ENCODE results near the gene LRRC75A. TPM values are rescaled to one million over a fixed set of nuclear protein-coding genes. Genes with fewer than 3 reads are reported as not detected.
"Not testable (repeated sequence)": the region's sequence is repeated elsewhere in the genome, so short reads cannot be mapped to it uniquely, and the experiment has no call there.

LRRC75A gene
- total and polyA plus RNA-seq, 4 donors: 0.08 to 22.6 (median 0.37) TPM

DNA sequence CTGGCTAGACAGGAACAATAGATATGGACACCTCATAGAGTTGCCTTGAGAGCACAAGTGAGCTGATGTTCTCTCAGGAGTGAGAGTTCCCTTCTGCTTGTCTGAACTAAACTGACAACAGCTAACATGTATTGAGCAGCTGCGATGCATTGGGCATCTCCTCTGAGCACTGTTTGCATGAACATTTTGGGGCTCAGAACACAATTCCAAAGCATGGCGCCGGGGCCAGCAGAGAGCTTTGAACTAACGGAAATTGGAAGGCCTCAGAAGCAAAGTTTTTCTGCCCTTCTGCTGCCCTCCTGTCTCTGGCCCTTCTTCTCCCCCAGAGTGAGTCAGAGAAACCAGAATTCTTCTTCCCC is 38.5 kb downstream of the LRRC75A start (continued):
- TF ChIP-seq NR2F2 (IDR thresholded peaks at IDR 0.05) (no peak), GABPA (IDR thresholded peaks at IDR 0.05 in 1 of 2, conservative IDR thresholded peaks at IDR 0.05 in 1 of 2) (no peak), RAD21 (IDR thresholded peaks at IDR 0.05) (no peak)
- TF ChIP-seq, protein P1, sequence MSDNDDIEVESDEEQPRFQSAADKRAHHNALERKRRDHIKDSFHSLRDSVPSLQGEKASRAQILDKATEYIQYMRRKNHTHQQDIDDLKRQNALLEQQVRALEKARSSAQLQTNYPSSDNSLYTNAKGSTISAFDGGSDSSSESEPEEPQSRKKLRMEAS (IDR thresholded peaks at IDR 0.05): no peak

DNA sequence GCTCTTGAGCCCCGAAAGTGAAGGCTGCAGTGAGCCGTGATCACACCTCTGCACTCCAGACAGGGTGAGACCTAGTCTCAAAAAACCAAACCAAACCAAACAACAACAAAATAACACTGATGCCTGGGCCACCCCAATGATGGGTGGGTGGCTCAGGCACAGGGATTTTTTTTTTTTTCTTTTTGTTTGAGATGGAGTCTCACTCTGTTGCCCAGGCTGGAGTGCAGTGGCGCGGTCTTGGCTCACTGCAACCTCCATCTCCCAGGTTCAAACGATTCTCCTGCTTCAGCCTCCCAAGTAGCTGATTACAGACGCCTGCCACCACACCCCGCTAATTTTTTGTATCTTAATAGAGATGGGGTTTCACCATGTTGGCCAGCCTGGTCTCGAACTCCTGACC is 39.7 kb downstream of the LRRC75A start:
- not testable (repeated sequence) for H3K27ac ChIP-seq (ENCODE audit: low read depth in 1 of 2, low read length in 2 of 2); H3K4me3 ChIP-seq (ENCODE audit: low read depth in 1 of 3, low read length in 3 of 3); H3K27me3 ChIP-seq (ENCODE audit: control insufficient read depth in 4 of 4, insufficient read depth in 4 of 4, low read length in 3 of 4); H3K9ac ChIP-seq (ENCODE audit: low read depth in 1 of 2, low read length in 2 of 2); DNase-seq (ENCODE audit: low spot score); H3K4me1 ChIP-seq (ENCODE audit: control insufficient read depth in 4 of 4, insufficient read depth in 4 of 4, low read length in 3 of 4); H3K9me3 ChIP-seq (ENCODE audit: control insufficient read depth in 4 of 4, low read length in 3 of 4)
- H3K36me3 ChIP-seq (ENCODE audit: control insufficient read depth in 4 of 4, insufficient read depth in 3 of 4, low read depth in 1 of 4, low read length in 3 of 4): peaks cover 0 to 14% (median 0%) of the 10 kb centered on the region in 4 donors
- 88% methylated on average over 8 of the region's 8 CpGs for WGBS

DNA sequence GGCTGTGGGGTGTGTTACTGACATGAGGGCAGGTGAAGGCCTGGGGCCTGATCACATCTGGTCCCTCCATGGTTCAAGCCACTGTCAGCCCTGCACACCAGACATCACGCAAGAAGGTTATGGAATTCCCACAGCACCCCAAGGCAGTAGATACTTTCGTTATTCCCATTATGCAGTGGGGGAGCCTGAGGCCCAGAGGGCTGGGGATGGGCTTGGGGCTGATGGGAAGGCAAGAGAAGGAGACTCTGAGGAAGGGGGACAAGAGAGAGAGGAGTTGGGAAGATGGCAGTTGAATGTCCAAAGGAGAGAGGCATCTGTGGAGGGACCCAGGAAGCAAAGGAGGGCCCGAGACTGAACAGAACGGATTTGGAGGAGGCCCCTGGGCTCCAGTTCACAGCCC is 42.0 kb downstream of the LRRC75A start:
- 98% methylated on average over 4 of the region's 4 CpGs for WGBS
- H3K4me3 ChIP-seq (ENCODE audit: low read depth in 1 of 3, low read length in 3 of 3): no peak overlapping the region
- no peak overlapping the region for H3K9ac ChIP-seq (ENCODE audit: low read depth in 1 of 2, low read length in 2 of 2)
- no peak overlapping the region for H3K27ac ChIP-seq (ENCODE audit: low read depth in 1 of 2, low read length in 2 of 2)
- TF ChIP-seq, protein P2, sequence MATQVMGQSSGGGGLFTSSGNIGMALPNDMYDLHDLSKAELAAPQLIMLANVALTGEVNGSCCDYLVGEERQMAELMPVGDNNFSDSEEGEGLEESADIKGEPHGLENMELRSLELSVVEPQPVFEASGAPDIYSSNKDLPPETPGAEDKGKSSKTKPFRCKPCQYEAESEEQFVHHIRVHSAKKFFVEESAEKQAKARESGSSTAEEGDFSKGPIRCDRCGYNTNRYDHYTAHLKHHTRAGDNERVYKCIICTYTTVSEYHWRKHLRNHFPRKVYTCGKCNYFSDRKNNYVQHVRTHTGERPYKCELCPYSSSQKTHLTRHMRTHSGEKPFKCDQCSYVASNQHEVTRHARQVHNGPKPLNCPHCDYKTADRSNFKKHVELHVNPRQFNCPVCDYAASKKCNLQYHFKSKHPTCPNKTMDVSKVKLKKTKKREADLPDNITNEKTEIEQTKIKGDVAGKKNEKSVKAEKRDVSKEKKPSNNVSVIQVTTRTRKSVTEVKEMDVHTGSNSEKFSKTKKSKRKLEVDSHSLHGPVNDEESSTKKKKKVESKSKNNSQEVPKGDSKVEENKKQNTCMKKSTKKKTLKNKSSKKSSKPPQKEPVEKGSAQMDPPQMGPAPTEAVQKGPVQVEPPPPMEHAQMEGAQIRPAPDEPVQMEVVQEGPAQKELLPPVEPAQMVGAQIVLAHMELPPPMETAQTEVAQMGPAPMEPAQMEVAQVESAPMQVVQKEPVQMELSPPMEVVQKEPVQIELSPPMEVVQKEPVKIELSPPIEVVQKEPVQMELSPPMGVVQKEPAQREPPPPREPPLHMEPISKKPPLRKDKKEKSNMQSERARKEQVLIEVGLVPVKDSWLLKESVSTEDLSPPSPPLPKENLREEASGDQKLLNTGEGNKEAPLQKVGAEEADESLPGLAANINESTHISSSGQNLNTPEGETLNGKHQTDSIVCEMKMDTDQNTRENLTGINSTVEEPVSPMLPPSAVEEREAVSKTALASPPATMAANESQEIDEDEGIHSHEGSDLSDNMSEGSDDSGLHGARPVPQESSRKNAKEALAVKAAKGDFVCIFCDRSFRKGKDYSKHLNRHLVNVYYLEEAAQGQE (IDR thresholded peaks at IDR 0.05): no peak
- no peak for TF ChIP-seq EGR1 (IDR thresholded peaks at IDR 0.05; ENCODE audit: low read depth in 2 of 2)
- no peaks in the 10 kb centered on the region for H3K27me3 ChIP-seq (ENCODE audit: control insufficient read depth in 4 of 4, insufficient read depth in 4 of 4, low read length in 3 of 4)
- peaks cover 0 to 5% (median 4%) of the 10 kb centered on the region in 4 donors for H3K4me1 ChIP-seq (ENCODE audit: control insufficient read depth in 4 of 4, insufficient read depth in 4 of 4, low read length in 3 of 4)
- DNase-seq (ENCODE audit: low spot score): no peak
- H3K9me3 ChIP-seq (ENCODE audit: control insufficient read depth in 4 of 4, low read length in 3 of 4): no peaks in the 10 kb centered on the region
- H3K36me3 ChIP-seq (ENCODE audit: control insufficient read depth in 4 of 4, insufficient read depth in 3 of 4, low read depth in 1 of 4, low read length in 3 of 4): peaks cover 0 to 22% (median 1%) of the 10 kb centered on the region in 4 donors

DNA sequence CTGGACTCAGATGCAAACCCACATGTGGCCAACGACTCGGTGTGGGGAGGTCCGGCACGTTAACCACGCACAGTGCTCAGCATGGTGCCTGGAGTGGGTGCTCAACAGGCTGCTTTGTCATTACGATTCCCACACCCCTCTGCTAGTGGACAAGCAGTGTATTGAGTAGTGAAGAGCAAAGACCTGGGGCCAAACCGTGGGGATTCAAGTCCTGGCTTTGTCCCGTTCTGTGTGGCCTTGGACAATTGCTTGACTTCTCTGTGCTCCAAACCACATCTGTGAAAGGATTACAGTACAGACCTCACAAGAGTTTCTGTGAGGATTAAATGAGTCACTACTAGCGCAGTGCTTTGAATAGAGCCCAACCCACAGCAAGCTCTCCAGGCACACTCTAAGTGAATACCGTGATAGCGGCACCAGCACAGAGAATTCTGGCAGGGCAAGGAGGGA is 42.8 kb downstream of the LRRC75A start:
- 91% methylated on average over 11 of the region's 11 CpGs for WGBS
- no peak for DNase-seq (ENCODE audit: low spot score)
- H3K4me1 ChIP-seq (ENCODE audit: control insufficient read depth in 4 of 4, insufficient read depth in 4 of 4, low read length in 3 of 4): peaks cover 3 to 12% (median 9%) of the 10 kb centered on the region in 4 donors
- H3K9me3 ChIP-seq (ENCODE audit: control insufficient read depth in 4 of 4, low read length in 3 of 4): no peaks in the 10 kb centered on the region
- no peak overlapping the region for H3K9ac ChIP-seq (ENCODE audit: low read depth in 1 of 2, low read length in 2 of 2)
- peaks cover 0 to 25% (median 2%) of the 10 kb centered on the region in 4 donors for H3K36me3 ChIP-seq (ENCODE audit: control insufficient read depth in 4 of 4, insufficient read depth in 3 of 4, low read depth in 1 of 4, low read length in 3 of 4)
- H3K27ac ChIP-seq (ENCODE audit: low read depth in 1 of 2, low read length in 2 of 2): no peak overlapping the region
- H3K4me3 ChIP-seq (ENCODE audit: low read depth in 1 of 3, low read length in 3 of 3): no peak overlapping the region
- H3K27me3 ChIP-seq (ENCODE audit: control insufficient read depth in 4 of 4, insufficient read depth in 4 of 4, low read length in 3 of 4): no peaks in the 10 kb centered on the region
- TF ChIP-seq FOXA1 (IDR thresholded peaks at IDR 0.05): no peak
- TF ChIP-seq, protein P3, sequence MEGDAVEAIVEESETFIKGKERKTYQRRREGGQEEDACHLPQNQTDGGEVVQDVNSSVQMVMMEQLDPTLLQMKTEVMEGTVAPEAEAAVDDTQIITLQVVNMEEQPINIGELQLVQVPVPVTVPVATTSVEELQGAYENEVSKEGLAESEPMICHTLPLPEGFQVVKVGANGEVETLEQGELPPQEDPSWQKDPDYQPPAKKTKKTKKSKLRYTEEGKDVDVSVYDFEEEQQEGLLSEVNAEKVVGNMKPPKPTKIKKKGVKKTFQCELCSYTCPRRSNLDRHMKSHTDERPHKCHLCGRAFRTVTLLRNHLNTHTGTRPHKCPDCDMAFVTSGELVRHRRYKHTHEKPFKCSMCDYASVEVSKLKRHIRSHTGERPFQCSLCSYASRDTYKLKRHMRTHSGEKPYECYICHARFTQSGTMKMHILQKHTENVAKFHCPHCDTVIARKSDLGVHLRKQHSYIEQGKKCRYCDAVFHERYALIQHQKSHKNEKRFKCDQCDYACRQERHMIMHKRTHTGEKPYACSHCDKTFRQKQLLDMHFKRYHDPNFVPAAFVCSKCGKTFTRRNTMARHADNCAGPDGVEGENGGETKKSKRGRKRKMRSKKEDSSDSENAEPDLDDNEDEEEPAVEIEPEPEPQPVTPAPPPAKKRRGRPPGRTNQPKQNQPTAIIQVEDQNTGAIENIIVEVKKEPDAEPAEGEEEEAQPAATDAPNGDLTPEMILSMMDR (IDR thresholded peaks at IDR 0.05; ENCODE audit: low read depth, low read length, missing input control): no peak
- TF ChIP-seq RAD21 (IDR thresholded peaks at IDR 0.05): no peak
- no peak for TF ChIP-seq JUND (IDR thresholded peaks at IDR 0.05)
- TF ChIP-seq HNF4A (conservative IDR thresholded peaks at IDR 0.05): no peak
- TF ChIP-seq, protein P1 (IDR thresholded peaks at IDR 0.05): no peak
- TF ChIP-seq NR2F2 (IDR thresholded peaks at IDR 0.05): no peak
- TF ChIP-seq HNF4G (IDR thresholded peaks at IDR 0.05): no peak
- TF ChIP-seq, protein P4, sequence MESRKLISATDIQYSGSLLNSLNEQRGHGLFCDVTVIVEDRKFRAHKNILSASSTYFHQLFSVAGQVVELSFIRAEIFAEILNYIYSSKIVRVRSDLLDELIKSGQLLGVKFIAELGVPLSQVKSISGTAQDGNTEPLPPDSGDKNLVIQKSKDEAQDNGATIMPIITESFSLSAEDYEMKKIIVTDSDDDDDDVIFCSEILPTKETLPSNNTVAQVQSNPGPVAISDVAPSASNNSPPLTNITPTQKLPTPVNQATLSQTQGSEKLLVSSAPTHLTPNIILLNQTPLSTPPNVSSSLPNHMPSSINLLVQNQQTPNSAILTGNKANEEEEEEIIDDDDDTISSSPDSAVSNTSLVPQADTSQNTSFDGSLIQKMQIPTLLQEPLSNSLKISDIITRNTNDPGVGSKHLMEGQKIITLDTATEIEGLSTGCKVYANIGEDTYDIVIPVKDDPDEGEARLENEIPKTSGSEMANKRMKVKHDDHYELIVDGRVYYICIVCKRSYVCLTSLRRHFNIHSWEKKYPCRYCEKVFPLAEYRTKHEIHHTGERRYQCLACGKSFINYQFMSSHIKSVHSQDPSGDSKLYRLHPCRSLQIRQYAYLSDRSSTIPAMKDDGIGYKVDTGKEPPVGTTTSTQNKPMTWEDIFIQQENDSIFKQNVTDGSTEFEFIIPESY (IDR thresholded peaks at IDR 0.05): no peak
- TF ChIP-seq EGR1 (IDR thresholded peaks at IDR 0.05; ENCODE audit: low read depth in 2 of 2): no peak
- TF ChIP-seq TAF1 (conservative IDR thresholded peaks at IDR 0.05): no peak
- TF ChIP-seq GABPA (IDR thresholded peaks at IDR 0.05 in 1 of 2, conservative IDR thresholded peaks at IDR 0.05 in 1 of 2): no peak
- no peak for TF ChIP-seq YY1 (IDR thresholded peaks at IDR 0.05)
- TF ChIP-seq, protein P5, sequence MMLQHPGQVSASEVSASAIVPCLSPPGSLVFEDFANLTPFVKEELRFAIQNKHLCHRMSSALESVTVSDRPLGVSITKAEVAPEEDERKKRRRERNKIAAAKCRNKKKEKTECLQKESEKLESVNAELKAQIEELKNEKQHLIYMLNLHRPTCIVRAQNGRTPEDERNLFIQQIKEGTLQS (IDR thresholded peaks at IDR 0.05): no peak
- TF ChIP-seq SP1 (IDR thresholded peaks at IDR 0.05): no peak
- no peak for TF ChIP-seq RXRA (IDR thresholded peaks at IDR 0.05)
- no peak for TF ChIP-seq FOXA2 (IDR thresholded peaks at IDR 0.05)
